WI38 (cell line): ENCODE measurements around the gene STARD13.

Source experiments
- H3K4me3 ChIP-seq: 2 replicates; pipeline ENCODE4 v1.5.1; 2011; ENCODE audit warnings: low read depth, mild to moderate bottlenecking, control low read depth, low read length
- TF ChIP-seq, protein P1 (sequence below): IDR thresholded peaks from 2 replicates; pipeline ENCODE4 v1.5.1; 2012; ENCODE audit warnings: low read depth, mild to moderate bottlenecking, control low read depth, low read length

The STARD13 gene

DNA sequence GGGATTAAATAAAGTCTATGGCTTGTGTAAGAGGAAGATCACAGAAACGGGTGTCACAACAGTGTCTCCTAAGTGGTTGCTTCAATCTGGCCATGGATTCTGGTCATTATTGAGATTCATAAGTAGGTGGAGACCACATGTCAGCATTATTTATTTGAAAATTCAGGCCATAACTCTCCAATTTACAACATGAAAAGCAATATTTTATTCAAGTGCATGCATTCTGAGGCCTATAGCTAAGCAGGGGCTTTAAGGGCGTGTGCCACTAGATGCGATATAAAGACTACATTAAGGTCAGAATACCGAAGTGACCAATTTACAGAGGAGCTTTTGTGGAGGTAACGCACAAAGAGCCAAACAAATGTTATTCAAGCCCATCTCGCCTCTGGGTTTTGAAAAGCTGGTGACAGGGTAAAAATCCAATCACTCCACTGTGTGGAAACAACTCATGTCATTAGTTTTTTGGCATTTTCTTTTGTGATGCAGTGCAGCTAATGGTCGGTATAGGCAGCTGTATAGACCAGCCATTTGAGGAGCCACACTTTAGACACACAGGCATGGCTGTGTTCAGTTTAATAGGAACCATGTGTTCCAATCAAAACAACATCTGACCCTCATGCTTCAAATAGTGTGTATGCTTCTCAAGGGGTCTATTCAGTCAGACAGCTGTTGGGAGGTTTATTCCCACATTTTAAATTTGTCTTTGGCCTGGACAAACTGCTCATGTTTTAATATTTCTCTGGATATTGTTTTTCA, 145.6 kb downstream of the STARD13 start:
- TF ChIP-seq, protein P1, sequence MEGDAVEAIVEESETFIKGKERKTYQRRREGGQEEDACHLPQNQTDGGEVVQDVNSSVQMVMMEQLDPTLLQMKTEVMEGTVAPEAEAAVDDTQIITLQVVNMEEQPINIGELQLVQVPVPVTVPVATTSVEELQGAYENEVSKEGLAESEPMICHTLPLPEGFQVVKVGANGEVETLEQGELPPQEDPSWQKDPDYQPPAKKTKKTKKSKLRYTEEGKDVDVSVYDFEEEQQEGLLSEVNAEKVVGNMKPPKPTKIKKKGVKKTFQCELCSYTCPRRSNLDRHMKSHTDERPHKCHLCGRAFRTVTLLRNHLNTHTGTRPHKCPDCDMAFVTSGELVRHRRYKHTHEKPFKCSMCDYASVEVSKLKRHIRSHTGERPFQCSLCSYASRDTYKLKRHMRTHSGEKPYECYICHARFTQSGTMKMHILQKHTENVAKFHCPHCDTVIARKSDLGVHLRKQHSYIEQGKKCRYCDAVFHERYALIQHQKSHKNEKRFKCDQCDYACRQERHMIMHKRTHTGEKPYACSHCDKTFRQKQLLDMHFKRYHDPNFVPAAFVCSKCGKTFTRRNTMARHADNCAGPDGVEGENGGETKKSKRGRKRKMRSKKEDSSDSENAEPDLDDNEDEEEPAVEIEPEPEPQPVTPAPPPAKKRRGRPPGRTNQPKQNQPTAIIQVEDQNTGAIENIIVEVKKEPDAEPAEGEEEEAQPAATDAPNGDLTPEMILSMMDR: no peak
- H3K4me3 ChIP-seq: no peak overlapping the region

DNA sequence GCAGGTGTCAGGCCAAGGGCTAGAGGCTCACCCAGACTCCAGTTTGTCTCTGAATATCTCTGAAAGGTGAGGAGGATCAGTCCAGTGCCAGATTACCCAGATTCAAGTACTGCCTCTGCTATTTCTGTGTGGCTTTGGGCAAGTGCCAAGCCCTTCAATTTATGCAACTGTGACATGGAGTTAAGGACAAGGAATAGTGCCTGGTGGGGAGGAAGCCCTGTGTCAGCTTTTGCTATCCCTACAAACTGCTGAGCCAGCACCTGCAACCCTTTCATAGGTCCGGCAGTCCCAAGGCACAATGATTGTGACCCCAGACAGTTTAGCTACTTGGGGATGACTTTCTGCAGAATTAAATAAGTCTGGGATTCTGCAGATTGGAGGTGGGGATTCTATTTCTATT, 146.4 kb downstream of the STARD13 start:
- H3K4me3 ChIP-seq: no peak overlapping the region
- TF ChIP-seq, protein P1: no peak

DNA sequence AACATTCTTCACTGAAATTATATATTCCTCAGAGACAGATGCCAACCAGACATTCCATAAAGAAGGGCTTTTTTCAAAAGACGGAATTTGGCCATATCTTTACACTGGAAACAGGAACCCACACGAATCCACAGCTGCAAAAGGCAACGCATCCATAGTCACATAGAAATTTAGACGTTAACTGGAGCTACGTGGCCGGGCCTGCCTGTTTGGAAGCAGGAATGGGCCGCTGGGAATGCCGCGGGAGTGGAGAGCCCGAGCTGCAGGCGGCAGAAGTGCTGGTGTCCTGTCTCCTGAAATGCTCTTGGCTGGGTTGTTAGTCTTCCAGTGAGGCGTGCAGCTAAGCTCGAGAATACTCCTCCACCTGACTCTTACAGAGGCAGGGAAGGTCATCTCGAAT, 147.1 kb downstream of the STARD13 start:
- H3K4me3 ChIP-seq: no peak overlapping the region
- TF ChIP-seq, protein P1: no peak

DNA sequence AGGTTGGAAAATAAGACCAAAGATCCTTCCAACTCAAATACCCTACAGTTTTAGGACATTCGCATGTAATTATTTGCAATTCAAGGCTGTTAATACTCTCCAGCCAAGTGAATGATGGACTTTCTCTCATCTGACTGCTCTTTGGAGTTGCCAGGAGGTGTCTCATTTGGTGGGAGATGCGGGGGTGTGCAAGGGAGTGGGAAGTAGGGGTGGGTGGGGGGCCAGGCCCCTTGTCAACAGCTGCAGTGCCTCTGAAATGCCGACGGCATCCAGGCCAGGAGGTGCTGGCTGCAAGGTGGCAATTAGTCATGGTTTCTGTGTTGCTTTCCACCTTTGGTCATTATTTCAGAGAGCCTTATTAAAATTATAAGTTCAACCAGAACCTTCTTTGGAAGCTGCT, 147.8 kb downstream of the STARD13 start:
- TF ChIP-seq, protein P1: no peak

DNA sequence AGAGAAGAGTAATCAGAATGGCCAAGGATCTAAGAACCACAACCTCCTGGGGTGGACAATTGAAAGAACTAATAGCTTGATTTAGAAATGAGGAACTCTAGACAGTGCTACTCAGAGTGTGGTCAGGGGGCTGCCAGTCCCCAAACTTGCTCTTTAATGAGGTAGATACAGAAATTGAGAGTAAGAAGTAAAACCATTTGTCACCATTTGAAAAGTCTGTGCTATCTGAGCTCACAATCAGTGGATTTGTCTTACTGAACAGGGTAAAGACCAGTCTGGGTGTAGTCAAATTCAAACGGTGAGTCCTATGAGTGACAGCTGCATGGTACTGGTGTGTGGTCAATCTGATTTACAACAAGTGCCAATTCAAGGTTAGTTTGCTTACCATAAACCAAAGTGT, 150.5 kb downstream of the STARD13 start:
- TF ChIP-seq, protein P1: no peak
- no peak overlapping the region for H3K4me3 ChIP-seq

More for the DNA sequence above, 147.8 kb downstream of the STARD13 start:
- H3K4me3 ChIP-seq: no peak overlapping the region

DNA sequence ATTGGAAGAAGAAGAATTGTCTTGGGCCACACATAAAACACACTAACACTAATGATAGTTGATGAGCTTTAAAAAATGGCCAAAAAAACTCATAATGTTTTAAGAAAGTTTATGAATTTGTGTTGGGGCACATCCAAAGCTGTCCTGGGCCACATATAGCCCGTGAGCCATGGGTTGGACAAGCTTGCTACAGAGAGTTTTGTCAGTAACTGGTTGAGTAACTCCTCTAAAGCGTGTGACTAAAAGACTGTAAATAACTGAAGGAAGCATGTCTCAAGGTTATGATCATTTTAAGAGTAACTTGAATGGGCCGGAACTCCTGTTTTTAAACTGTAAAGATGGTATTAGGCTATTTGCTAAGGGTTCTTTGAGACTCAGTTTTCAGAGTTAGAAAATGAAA, 151.3 kb downstream of the STARD13 start:
- no peak overlapping the region for H3K4me3 ChIP-seq
- TF ChIP-seq, protein P1: no peak

DNA sequence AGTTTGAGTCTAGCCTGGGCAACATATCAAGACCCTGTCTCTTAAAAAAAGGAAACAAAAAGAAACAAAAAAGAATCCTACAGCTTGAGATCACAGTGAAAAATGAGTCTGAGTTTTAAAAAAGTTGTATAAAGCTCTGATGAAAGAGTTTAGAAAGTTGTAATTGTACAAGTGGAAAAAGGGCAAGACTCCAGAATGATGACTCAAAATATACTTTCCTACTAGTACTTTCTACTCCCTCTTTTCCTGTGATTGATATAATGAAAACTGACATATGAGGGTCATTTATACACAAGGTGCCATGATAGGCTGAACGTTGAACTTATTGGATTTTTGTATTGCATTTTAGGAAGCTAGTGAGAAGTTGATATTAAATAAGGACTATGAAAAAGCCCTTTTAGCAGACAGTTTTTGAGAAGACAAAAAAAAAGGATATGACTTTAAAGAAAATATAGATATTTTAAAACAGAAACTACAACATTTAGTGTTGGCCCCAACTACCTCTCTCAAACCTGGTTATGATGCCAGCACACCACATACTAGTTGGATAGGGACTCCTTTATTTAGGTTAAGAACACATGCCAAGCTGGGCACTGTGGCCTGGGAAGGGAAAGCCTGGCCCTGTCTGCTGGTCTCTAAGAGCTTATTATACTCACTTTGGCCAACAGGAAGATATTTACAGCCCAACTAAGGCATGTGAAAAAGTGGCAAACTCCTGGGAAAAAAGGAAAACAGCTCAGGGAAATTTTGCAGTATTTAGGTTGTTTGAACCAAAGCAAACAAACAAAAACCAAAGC, 152.7 kb downstream of the STARD13 start:
- TF ChIP-seq, protein P1: no peak
- no peak overlapping the region for H3K4me3 ChIP-seq
